GM21381 (cell line): ENCODE results near the gene RFFL.
A peak's percentile ranks its signal among the peaks of the same experiment; 100 is the strongest.

Source experiments
- ATAC-seq: cut with Tn5 transposase; IDR thresholded peaks from one replicate; pipeline ENCODE4 v1.9.1; 2021; ENCODE audit warnings: mild to moderate bottlenecking, moderate library complexity; ENCODE audit not compliant: unreplicated experiment

Gene RFFL

GRCh38 chr17:34980353-34980680, 83.2 kb downstream of the RFFL start, which contains the start of gene LIG3:
LIG3 (plus strand) TSS chr17:34980512; CDS start chr17:34983006, 2,494 bp downstream.
- ATAC-seq = peak; percentile 81

GRCh38 chr17:34979650-34980352, 83.7 kb downstream of the RFFL start:
- ATAC-seq = no peak

GRCh38 chr17:34979153-34979552, 84.4 kb downstream of the RFFL start:
- ATAC-seq = no peak

GRCh38 chr17:34974794-34975785, 88.4 kb downstream of the RFFL start:
- no peak for ATAC-seq

GRCh38 chr17:34974179-34974578, 89.3 kb downstream of the RFFL start:
- ATAC-seq = no peak

GRCh38 chr17:34961093-34961911, 102.2 kb downstream of the RFFL start, which contains the start of the genes CCT6B and ZNF830:
CCT6B (minus strand) TSS chr17:34961460; CDS start chr17:34961393, 67 bp downstream.
ZNF830 (plus strand) TSS chr17:34961540; CDS start chr17:34961567, 27 bp downstream.
- peak; percentile 96 for ATAC-seq

- no peak for ATAC-seq
These were observed 105.1 kb downstream of the RFFL start for GRCh38 chr17:34958438-34958837.
